CD8-positive, alpha-beta memory T cell (primary cell): ENCODE data around the gene DSCAM. TPM values are rescaled to one million over a fixed set of nuclear protein-coding genes. Genes with fewer than 3 reads are reported as not detected.

Experiments
- CTCF ChIA-PET: fragments of 350-600 bp; sonication (Branson Sonifier 250); formaldehyde crosslinking; loops from one replicate; lab custom pipeline; 2021; ENCODE audit warnings: antibody characterized with exemption; lab: Charles Lee
- POLR2A ChIA-PET: fragments of 350-600 bp; sonication (Branson Sonifier 250); formaldehyde crosslinking; loops from one replicate; lab custom pipeline; 2021; ENCODE audit warnings: antibody characterized with exemption; lab: Charles Lee
- DNase-seq, 5 donors: peaks; one replicate each; pipeline versions ENCODE4 v3.0.0 to v3.0.0-alpha.2; 2020 to 2022; ENCODE audit warnings: mixed read lengths in 1 of 5
- H3K27ac ChIP-seq: one replicate; pipeline ENCODE4 v1.7.0; 2013; ENCODE audit warnings: low read depth, mild to moderate bottlenecking, low read length, moderate library complexity
- H3K27me3 ChIP-seq: 2 replicates; pipeline ENCODE4 v1.7.0; 2013; ENCODE audit warnings: low read length, mild to moderate bottlenecking; ENCODE audit not compliant: insufficient read depth, poor library complexity, severe bottlenecking
- H3K36me3 ChIP-seq: 2 replicates; pipeline ENCODE4 v1.7.0; 2013; ENCODE audit warnings: mild to moderate bottlenecking, low read length, moderate library complexity; ENCODE audit not compliant: insufficient read depth
- H3K4me1 ChIP-seq: 2 replicates; pipeline ENCODE4 v1.7.0; 2013; ENCODE audit warnings: mild to moderate bottlenecking, low read length, moderate library complexity; ENCODE audit not compliant: insufficient read depth
- H3K4me3 ChIP-seq: 2 replicates; pipeline ENCODE4 v1.7.0; 2013; ENCODE audit warnings: mild to moderate bottlenecking, low read length
- H3K9me3 ChIP-seq: 2 replicates; pipeline ENCODE4 v1.7.0; 2013; ENCODE audit warnings: mild to moderate bottlenecking, low read length
- H3K27ac Mint-ChIP-seq, 8 donors: one replicate each; pipeline ENCODE4 v1.8.0; 2020 to 2021; ENCODE audit warnings: mixed read lengths in 8 of 8, mild to moderate bottlenecking in 6 of 8, inconsistent platforms in 3 of 8, moderate library complexity in 3 of 8
- H3K27me3 Mint-ChIP-seq, 2 donors: one replicate each; pipeline ENCODE4 v1.8.0; 2020 to 2021; ENCODE audit warnings: mixed read lengths in 2 of 2, mild to moderate bottlenecking in 1 of 2, moderate library complexity in 1 of 2
- H3K36me3 Mint-ChIP-seq, 3 donors: one replicate each; pipeline ENCODE4 v1.8.0; 2020 to 2021; ENCODE audit warnings: mixed read lengths in 3 of 3, inconsistent platforms in 1 of 3, mild to moderate bottlenecking in 1 of 3
- H3K4me1 Mint-ChIP-seq, 3 donors: one replicate each; pipeline ENCODE4 v1.8.0; 2020 to 2021; ENCODE audit warnings: mixed read lengths in 3 of 3, inconsistent platforms in 1 of 3, mild to moderate bottlenecking in 1 of 3
- H3K4me3 Mint-ChIP-seq, 7 donors: one replicate each; pipeline ENCODE4 v1.8.0; 2020 to 2021; ENCODE audit warnings: mixed read lengths in 7 of 7, mild to moderate bottlenecking in 6 of 7, moderate library complexity in 4 of 7, inconsistent platforms in 2 of 7
- H3K9me3 Mint-ChIP-seq, 5 donors: one replicate each; pipeline ENCODE4 v1.8.0; 2020 to 2022; ENCODE audit warnings: mixed read lengths in 5 of 5, mild to moderate bottlenecking in 3 of 5, moderate library complexity in 2 of 5, inconsistent platforms in 1 of 5
- polyA plus RNA-seq: library from polyadenylated mRNA; unstranded; fragments of 300-500 nt; fragmentation: Illumina TruSeq; gene quantifications from one replicate; pipeline ENCODE4 v1.2.3, GENCODE V29; 2021
- total RNA-seq, 2 experiments: library from RNA; stranded (reverse); gene quantifications; one replicate each; pipeline ENCODE4 v1.2.3, GENCODE V29; 2021

Gene DSCAM
- total and polyA plus RNA-seq, 3 experiments from 2014 or later: not detected

GRCh38 chr21:40622531-40622930, 224.4 kb downstream of the DSCAM start:
- ChIA-PET POLR2A (no interaction called here), CTCF (no interaction called here)
- Histone ChIP-seq H3K27ac (no peak overlapping the region), H3K36me3 (no peaks in the 10 kb centered on the region), H3K27me3 (no peaks in the 10 kb centered on the region), H3K9me3 (no peaks in the 10 kb centered on the region), H3K4me1 (no peaks in the 10 kb centered on the region), H3K4me3 (no peak overlapping the region)
- peaks cover 3 to 19% (median 9%) of the 10 kb centered on the region in 5 donors for H3K9me3 Mint-ChIP-seq
- H3K27me3 Mint-ChIP-seq: no peaks in the 10 kb centered on the region
- no peak overlapping the region for H3K27ac Mint-ChIP-seq
- no peaks in the 10 kb centered on the region for H3K4me1 Mint-ChIP-seq
- no peak for DNase-seq
- H3K4me3 Mint-ChIP-seq: no peak overlapping the region
- H3K36me3 Mint-ChIP-seq: peaks cover 0 to 3% (median 0%) of the 10 kb centered on the region in 3 donors

- H3K36me3 ChIP-seq: no peaks in the 10 kb centered on the region
- H3K4me1 ChIP-seq: no peaks in the 10 kb centered on the region
- H3K9me3 ChIP-seq: no peaks in the 10 kb centered on the region
- Mint-ChIP-seq H3K27me3 (no peaks in the 10 kb centered on the region), H3K4me1 (no peaks in the 10 kb centered on the region), H3K9me3 (peaks cover 2 to 26% (median 9%) of the 10 kb centered on the region in 5 donors), H3K27ac (no peak overlapping the region), H3K4me3 (no peak overlapping the region), H3K36me3 (no peaks in the 10 kb centered on the region)
- DNase-seq: no peak
- H3K4me3 ChIP-seq: no peak overlapping the region
- ChIA-PET POLR2A (no interaction called here), CTCF (no interaction called here)
- H3K27me3 ChIP-seq: no peaks in the 10 kb centered on the region
- no peak overlapping the region for H3K27ac ChIP-seq
Observed at GRCh38 chr21:40620386-40621145, 226.4 kb downstream of the DSCAM start.

- Histone ChIP-seq H3K36me3 (no peaks in the 10 kb centered on the region), H3K9me3 (no peaks in the 10 kb centered on the region), H3K4me3 (no peak overlapping the region), H3K4me1 (no peaks in the 10 kb centered on the region), H3K27ac (no peak overlapping the region), H3K27me3 (no peaks in the 10 kb centered on the region)
- H3K9me3 Mint-ChIP-seq: peaks cover 4 to 26% (median 8%) of the 10 kb centered on the region in 5 donors
- no peak for DNase-seq
- POLR2A ChIA-PET: no interaction called here
- H3K4me3 Mint-ChIP-seq: no peak overlapping the region
- CTCF ChIA-PET: no interaction called here
- H3K4me1 Mint-ChIP-seq: no peaks in the 10 kb centered on the region
- peaks cover 0 to 1% of the 10 kb centered on the region in 2 donors for H3K27me3 Mint-ChIP-seq
- no peaks in the 10 kb centered on the region for H3K36me3 Mint-ChIP-seq
- H3K27ac Mint-ChIP-seq: no peak overlapping the region
Observed at GRCh38 chr21:40618191-40618973, 228.6 kb downstream of the DSCAM start.

- ChIA-PET CTCF (no interaction called here), POLR2A (no interaction called here)
- H3K36me3 Mint-ChIP-seq: no peaks in the 10 kb centered on the region
- no peak overlapping the region for H3K27ac Mint-ChIP-seq
- Histone ChIP-seq H3K27ac (no peak overlapping the region), H3K36me3 (no peaks in the 10 kb centered on the region), H3K4me3 (no peak overlapping the region), H3K27me3 (no peaks in the 10 kb centered on the region), H3K9me3 (no peaks in the 10 kb centered on the region), H3K4me1 (no peaks in the 10 kb centered on the region)
- H3K9me3 Mint-ChIP-seq: peaks cover 5 to 23% (median 8%) of the 10 kb centered on the region in 5 donors
- H3K4me3 Mint-ChIP-seq: no peak overlapping the region
- peaks cover 0 to 1% of the 10 kb centered on the region in 2 donors for H3K27me3 Mint-ChIP-seq
- H3K4me1 Mint-ChIP-seq: no peaks in the 10 kb centered on the region
- DNase-seq: no peak
Observed at GRCh38 chr21:40616377-40616704, 230.6 kb downstream of the DSCAM start.

GRCh38 chr21:40615505-40616376, 231.2 kb downstream of the DSCAM start:
- Mint-ChIP-seq H3K4me3 (no peak overlapping the region), H3K36me3 (no peaks in the 10 kb centered on the region), H3K27me3 (peaks cover 0 to 1% of the 10 kb centered on the region in 2 donors), H3K27ac (no peak overlapping the region), H3K9me3 (peaks cover 5 to 20% (median 8%) of the 10 kb centered on the region in 5 donors), H3K4me1 (no peaks in the 10 kb centered on the region)
- Histone ChIP-seq H3K9me3 (no peaks in the 10 kb centered on the region), H3K36me3 (no peaks in the 10 kb centered on the region), H3K27me3 (no peaks in the 10 kb centered on the region), H3K4me1 (no peaks in the 10 kb centered on the region), H3K4me3 (no peak overlapping the region), H3K27ac (no peak overlapping the region)
- POLR2A ChIA-PET: no interaction called here
- CTCF ChIA-PET: no interaction called here
- DNase-seq: no peak

GRCh38 chr21:40613546-40614030, 233.4 kb downstream of the DSCAM start:
- H3K36me3 ChIP-seq: no peaks in the 10 kb centered on the region
- Mint-ChIP-seq H3K27ac (no peak overlapping the region), H3K27me3 (peaks cover 0 to 1% of the 10 kb centered on the region in 2 donors)

GRCh38 chr21:40610345-40610744, 236.6 kb downstream of the DSCAM start:
- H3K9me3 Mint-ChIP-seq: peaks cover 3 to 20% (median 8%) of the 10 kb centered on the region in 5 donors
- peaks cover 0 to 1% of the 10 kb centered on the region in 2 donors for H3K27me3 Mint-ChIP-seq
- no peaks in the 10 kb centered on the region for H3K4me1 ChIP-seq

More at GRCh38 chr21:40613546-40614030, 233.4 kb downstream of the DSCAM start:
- ChIA-PET POLR2A (no interaction called here), CTCF (no interaction called here)
- H3K27me3 ChIP-seq: no peaks in the 10 kb centered on the region
- Mint-ChIP-seq H3K9me3 (peaks cover 3 to 23% (median 14%) of the 10 kb centered on the region in 5 donors), H3K4me1 (no peaks in the 10 kb centered on the region), H3K36me3 (no peaks in the 10 kb centered on the region), H3K4me3 (no peak overlapping the region)
- H3K9me3 ChIP-seq: no peaks in the 10 kb centered on the region
- no peak for DNase-seq
- no peak overlapping the region for H3K4me3 ChIP-seq
- H3K27ac ChIP-seq: no peak overlapping the region
- H3K4me1 ChIP-seq: no peaks in the 10 kb centered on the region

More at GRCh38 chr21:40610345-40610744, 236.6 kb downstream of the DSCAM start:
- no peak overlapping the region for H3K4me3 ChIP-seq
- Mint-ChIP-seq H3K4me1 (no peaks in the 10 kb centered on the region), H3K27ac (no peak overlapping the region), H3K36me3 (peaks cover 0 to 2% (median 0%) of the 10 kb centered on the region in 3 donors), H3K4me3 (no peak overlapping the region)
- no peak for DNase-seq
- H3K9me3 ChIP-seq: no peaks in the 10 kb centered on the region
- H3K27me3 ChIP-seq: no peaks in the 10 kb centered on the region
- no peaks in the 10 kb centered on the region for H3K36me3 ChIP-seq
- CTCF ChIA-PET: no interaction called here
- POLR2A ChIA-PET: no interaction called here
- no peak overlapping the region for H3K27ac ChIP-seq
